GM18870 (cell line): Measurements from ENCODE around the gene TRIB2.

ENCODE experiments used
- ATAC-seq: cut with Tn5 transposase; IDR thresholded peaks from one replicate; pipeline ENCODE4 v1.9.1; 2021; ENCODE audit warnings: moderate library complexity; ENCODE audit not compliant: unreplicated experiment

TRIB2 gene

GRCh38 chr2:12773586-12774394, 57.1 kb downstream of the TRIB2 start:
- ATAC-seq: no peak

DNA sequence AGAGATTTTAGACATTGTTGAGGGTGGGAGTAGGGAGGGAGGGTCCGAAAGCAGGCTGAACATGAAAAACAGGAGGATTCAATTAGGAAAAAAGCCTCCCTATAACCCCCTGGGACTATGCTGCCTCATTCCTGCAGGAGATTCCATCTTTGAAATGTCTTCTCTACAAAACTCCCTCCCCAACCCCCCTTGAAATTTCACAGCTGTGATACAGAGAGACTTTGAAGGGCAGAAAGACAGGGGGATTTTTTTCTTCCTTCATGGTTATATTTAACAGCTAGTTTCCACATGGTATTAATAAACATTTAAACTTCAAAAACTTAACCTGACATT, 57.6 kb downstream of the TRIB2 start:
- no peak for ATAC-seq

DNA sequence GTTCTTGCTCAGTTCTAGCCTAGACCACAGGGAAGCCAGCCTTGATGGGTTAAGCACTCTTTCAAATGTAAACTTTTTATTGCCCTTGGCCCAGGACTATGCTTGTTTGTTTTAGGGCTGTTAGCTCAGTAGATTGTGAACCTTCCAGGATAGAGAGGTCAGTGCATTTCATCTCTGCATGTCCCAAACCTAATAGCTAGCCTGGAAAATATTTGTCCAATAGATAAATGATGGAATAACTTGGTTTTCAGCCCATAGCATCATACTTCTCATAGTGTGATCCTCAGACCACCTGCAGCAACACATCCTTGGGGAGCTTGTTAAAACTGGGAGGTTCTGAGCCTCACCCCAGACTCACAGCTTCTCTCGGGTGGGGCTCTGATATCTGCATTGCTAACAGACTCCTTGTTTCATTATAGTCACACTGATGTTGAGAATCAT, 59.8 kb downstream of the TRIB2 start:
- no peak for ATAC-seq

- ATAC-seq: no peak
Measured at GRCh38 chr2:12778369-12778768, 61.6 kb downstream of the TRIB2 start.

- no peak for ATAC-seq
Measured at GRCh38 chr2:12778811-12779579, 62.3 kb downstream of the TRIB2 start.

GRCh38 chr2:12781329-12781728, 64.6 kb downstream of the TRIB2 start:
- no peak for ATAC-seq

- ATAC-seq: no peak
Measured at GRCh38 chr2:12787891-12788801, 71.4 kb downstream of the TRIB2 start.

- ATAC-seq: no peak
Measured at GRCh38 chr2:12791906-12792305, 75.2 kb downstream of the TRIB2 start.
